Neural cell (in vitro differentiated cells): ENCODE results near the gene ARID1B.

ENCODE experiments used
- EZH2 ChIP-seq: fragments of 200-600, 300-800 bp; shearing (Covaris generic), sonication (generic); IDR thresholded peaks from 2 replicates; pipeline ENCODE4 v1.6.1; 2014; ENCODE audit warnings: antibody characterized with exemption, low read length, borderline replicate concordance, mild to moderate bottlenecking; ENCODE audit not compliant: insufficient read depth, poor library complexity, severe bottlenecking
- SMC3 ChIP-seq: fragments of 450-650 bp; conservative IDR thresholded peaks from 2 replicates; pipeline ENCODE4 v1.6.1; 2014; ENCODE audit warnings: antibody characterized with exemption, mild to moderate bottlenecking, moderate library complexity; ENCODE audit not compliant: poor library complexity
- TF ChIP-seq, protein P1 (sequence below): fragments of 450-650 bp; IDR thresholded peaks from 2 replicates; pipeline ENCODE4 v1.5.1; 2014; ENCODE audit warnings: antibody characterized with exemption, mild to moderate bottlenecking, moderate library complexity; ENCODE audit not compliant: poor library complexity, severe bottlenecking

DNA sequence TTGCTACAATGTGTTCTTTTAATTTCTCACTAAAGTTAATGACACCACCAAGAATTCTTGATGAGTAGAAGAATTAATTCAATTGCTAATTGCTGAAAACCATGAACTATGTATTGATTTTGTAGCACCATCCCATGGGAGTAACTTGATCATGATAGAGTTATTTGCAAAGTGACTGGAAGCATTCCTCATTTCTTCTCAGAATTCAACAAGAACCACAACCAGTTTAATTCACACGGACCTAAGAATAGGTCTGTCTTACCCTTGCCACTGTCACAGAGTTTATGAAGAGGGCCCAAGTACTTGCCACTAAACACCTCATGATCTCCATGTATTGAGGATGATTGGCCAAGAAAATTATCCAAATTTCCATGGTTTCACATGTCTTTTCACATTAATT, 324.0 kb downstream of the ARID1B start:
- TF ChIP-seq, protein P1, sequence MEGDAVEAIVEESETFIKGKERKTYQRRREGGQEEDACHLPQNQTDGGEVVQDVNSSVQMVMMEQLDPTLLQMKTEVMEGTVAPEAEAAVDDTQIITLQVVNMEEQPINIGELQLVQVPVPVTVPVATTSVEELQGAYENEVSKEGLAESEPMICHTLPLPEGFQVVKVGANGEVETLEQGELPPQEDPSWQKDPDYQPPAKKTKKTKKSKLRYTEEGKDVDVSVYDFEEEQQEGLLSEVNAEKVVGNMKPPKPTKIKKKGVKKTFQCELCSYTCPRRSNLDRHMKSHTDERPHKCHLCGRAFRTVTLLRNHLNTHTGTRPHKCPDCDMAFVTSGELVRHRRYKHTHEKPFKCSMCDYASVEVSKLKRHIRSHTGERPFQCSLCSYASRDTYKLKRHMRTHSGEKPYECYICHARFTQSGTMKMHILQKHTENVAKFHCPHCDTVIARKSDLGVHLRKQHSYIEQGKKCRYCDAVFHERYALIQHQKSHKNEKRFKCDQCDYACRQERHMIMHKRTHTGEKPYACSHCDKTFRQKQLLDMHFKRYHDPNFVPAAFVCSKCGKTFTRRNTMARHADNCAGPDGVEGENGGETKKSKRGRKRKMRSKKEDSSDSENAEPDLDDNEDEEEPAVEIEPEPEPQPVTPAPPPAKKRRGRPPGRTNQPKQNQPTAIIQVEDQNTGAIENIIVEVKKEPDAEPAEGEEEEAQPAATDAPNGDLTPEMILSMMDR, result no peak
- TF ChIP-seq SMC3 (no peak), EZH2 (no peak)
